CD4-positive, alpha-beta memory T cell (primary cell): ENCODE data around the gene JMJD4. TPM values are rescaled to one million over a fixed set of nuclear protein-coding genes. Genes with fewer than 3 reads are reported as not detected.

Experiments used
- CTCF ChIA-PET: fragments of 350-600 bp; sonication (Branson Sonifier 250); formaldehyde crosslinking; loops from one replicate; lab custom pipeline; 2021; ENCODE audit warnings: inconsistent platforms; ENCODE audit not compliant: partially characterized antibody; lab: Charles Lee
- POLR2A ChIA-PET: fragments of 350-600 bp; sonication (Branson Sonifier 250); formaldehyde crosslinking; loops from one replicate; lab custom pipeline; 2021; ENCODE audit not compliant: partially characterized antibody; lab: Charles Lee
- DNase-seq, 5 donors: peaks; one replicate each; pipeline versions ENCODE4 v3.0.0 to v3.0.0-alpha.2; 2020 to 2022; ENCODE audit warnings: mixed read lengths in 1 of 5
- H3K27ac ChIP-seq: one replicate; pipeline ENCODE4 v1.7.0; 2013; ENCODE audit warnings: low read depth, low read length
- H3K27me3 ChIP-seq: 2 replicates; pipeline ENCODE4 v1.7.0; 2013; ENCODE audit warnings: mild to moderate bottlenecking, low read length, moderate library complexity; ENCODE audit not compliant: insufficient read depth
- H3K36me3 ChIP-seq: 2 replicates; pipeline ENCODE4 v1.7.0; 2013; ENCODE audit warnings: mild to moderate bottlenecking, low read length, moderate library complexity; ENCODE audit not compliant: insufficient read depth
- H3K4me1 ChIP-seq: 2 replicates; pipeline ENCODE4 v1.7.0; 2013; ENCODE audit warnings: mild to moderate bottlenecking, low read length, moderate library complexity; ENCODE audit not compliant: insufficient read depth
- H3K4me3 ChIP-seq, 2 donors: one replicate each; pipeline ENCODE4 v1.7.0; 2013; ENCODE audit warnings: low read length in 2 of 2, mild to moderate bottlenecking in 1 of 2
- H3K9me3 ChIP-seq, 2 donors: one replicate each; pipeline ENCODE4 v1.7.0; 2013; ENCODE audit warnings: low read length in 2 of 2, control low read depth in 1 of 2; ENCODE audit not compliant: control insufficient read depth in 1 of 2
- H3K27ac Mint-ChIP-seq, 7 donors: one replicate each; pipeline ENCODE4 v1.8.0; 2020 to 2021; ENCODE audit warnings: mixed read lengths in 7 of 7, mild to moderate bottlenecking in 6 of 7, inconsistent platforms in 3 of 7, moderate library complexity in 3 of 7
- H3K27me3 Mint-ChIP-seq, 2 donors: one replicate each; pipeline ENCODE4 v1.8.0; 2020 to 2021; ENCODE audit warnings: mixed read lengths in 2 of 2
- H3K36me3 Mint-ChIP-seq, 2 donors: one replicate each; pipeline ENCODE4 v1.8.0; 2020 to 2021; ENCODE audit warnings: mixed read lengths in 2 of 2, inconsistent platforms in 1 of 2, mild to moderate bottlenecking in 1 of 2
- H3K4me1 Mint-ChIP-seq, 4 donors: one replicate each; pipeline ENCODE4 v1.8.0; 2020 to 2021; ENCODE audit warnings: mixed read lengths in 4 of 4, mild to moderate bottlenecking in 1 of 4
- H3K4me3 Mint-ChIP-seq, 8 donors: one replicate each; pipeline ENCODE4 v1.8.0; 2020 to 2021; ENCODE audit warnings: mixed read lengths in 8 of 8, mild to moderate bottlenecking in 7 of 8, moderate library complexity in 6 of 8, inconsistent platforms in 3 of 8
- H3K9me3 Mint-ChIP-seq, 8 donors: one replicate each; pipeline ENCODE4 v1.8.0; 2020 to 2021; ENCODE audit warnings: mixed read lengths in 8 of 8, mild to moderate bottlenecking in 5 of 8, inconsistent platforms in 3 of 8, moderate library complexity in 1 of 8
- intact Hi-C: fragments of 100-400 bp; cut with micrococcal nuclease; formaldehyde crosslinking; loops from one replicate; pipeline ENCODE4 v1.15.1; 2023
- polyA plus RNA-seq, 2 donors: library from polyadenylated mRNA; unstranded; fragments of 300-500 nt; fragmentation: Illumina TruSeq; gene quantifications; one replicate each; pipeline ENCODE4 v1.2.3, GENCODE V29; 2021
- total RNA-seq, 2 experiments: library from RNA; stranded (reverse); gene quantifications; one replicate each; pipeline ENCODE4 v1.2.3, GENCODE V29; 2021

JMJD4 gene
- total and polyA plus RNA-seq, 4 experiments from 2014 or later, result 22.6 to 34.1 (median 29.7) TPM

- H3K27ac Mint-ChIP-seq, result peak overlapping the region in 6 of 7 donors; percentile 29 to 90 (median 76)
- H3K36me3 ChIP-seq, result peaks cover 16% of the 10 kb centered on the region
- H3K4me1 Mint-ChIP-seq, result peaks cover 49 to 80% (median 61%) of the 10 kb centered on the region in 4 donors
- H3K9me3 Mint-ChIP-seq, result no peaks in the 10 kb centered on the region
- H3K4me1 ChIP-seq, result peaks cover 69% of the 10 kb centered on the region
- H3K27ac ChIP-seq, result no peak overlapping the region
- no peak for DNase-seq
- POLR2A ChIA-PET, result no interaction called here
- H3K27me3 ChIP-seq, result no peaks in the 10 kb centered on the region
- intact Hi-C loops, result loop anchor here (5.0 to 10.0 kb wide), 3 partner anchors 87 to 404 kb away; partner anchors contain the start of genes ARF1 and IBA57
- no peak overlapping the region for H3K4me3 ChIP-seq
- H3K9me3 ChIP-seq, result no peaks in the 10 kb centered on the region
- no peaks in the 10 kb centered on the region for H3K27me3 Mint-ChIP-seq
- H3K36me3 Mint-ChIP-seq, result peaks cover 28 to 35% of the 10 kb centered on the region in 2 donors
- CTCF ChIA-PET, result interaction anchor here (1.3 to 8.1 kb wide), 3 partner anchors 14 to 189 kb away, joined by 3 to 206 read pairs (median 18); partner anchors contain the start of gene WNT9A
- H3K4me3 Mint-ChIP-seq, result peak overlapping the region in 2 of 8 donors; percentile 2 to 73
Measured at GRCh38 chr1:227760377-227760776, 25.3 kb upstream of the JMJD4 start.

- Histone ChIP-seq H3K27me3 (no peaks in the 10 kb centered on the region), H3K27ac (no peak overlapping the region), H3K36me3 (peaks cover 16% of the 10 kb centered on the region), H3K4me3 (no peak overlapping the region), H3K9me3 (no peaks in the 10 kb centered on the region), H3K4me1 (peaks cover 62% of the 10 kb centered on the region)
- DNase-seq, result no peak
- H3K27me3 Mint-ChIP-seq, result no peaks in the 10 kb centered on the region
- peaks cover 28 to 35% of the 10 kb centered on the region in 2 donors for H3K36me3 Mint-ChIP-seq
- H3K27ac Mint-ChIP-seq, result peak overlapping the region in 5 of 7 donors; percentile 15 to 82 (median 61)
- ChIA-PET POLR2A (interaction anchor here (1.2 kb wide), 1 partner anchor 194 kb away, joined by 3 read pairs; no protein-coding TSS in a partner anchor), CTCF (interaction anchor here (1.3 to 8.1 kb wide), 2 partner anchors 14 to 190 kb away, joined by 3 to 206 read pairs; partner anchors contain the start of gene WNT9A)
- no peaks in the 10 kb centered on the region for H3K9me3 Mint-ChIP-seq
- intact Hi-C loops, result loop anchor here (5.0 to 10.0 kb wide), 3 partner anchors 88 to 405 kb away; partner anchors contain the start of genes ARF1 and IBA57
- H3K4me3 Mint-ChIP-seq, result peak overlapping the region in 1 of 8 donors; percentile 13
- H3K4me1 Mint-ChIP-seq, result peaks cover 42 to 73% (median 56%) of the 10 kb centered on the region in 4 donors
Measured at GRCh38 chr1:227759341-227760300, 24.5 kb upstream of the JMJD4 start.

- CTCF ChIA-PET, result interaction anchor here (1.0 kb wide), 1 partner anchor 195 kb away, joined by 3 read pairs; no protein-coding TSS in a partner anchor
Measured at GRCh38 chr1:227758366-227758765, 23.3 kb upstream of the JMJD4 start.

GRCh38 chr1:227757781-227758180, 22.7 kb upstream of the JMJD4 start:
- Mint-ChIP-seq H3K4me1 (peaks cover 29 to 67% (median 45%) of the 10 kb centered on the region in 4 donors), H3K4me3 (no peak overlapping the region)
- POLR2A ChIA-PET, result interaction anchor here (1.1 kb wide), 1 partner anchor 23 kb away, joined by 4 read pairs; the partner anchor contains the start of genes JMJD4 and SNAP47

More at GRCh38 chr1:227758366-227758765, 23.3 kb upstream of the JMJD4 start:
- Mint-ChIP-seq H3K9me3 (no peaks in the 10 kb centered on the region), H3K36me3 (peaks cover 33 to 35% of the 10 kb centered on the region in 2 donors), H3K27me3 (no peaks in the 10 kb centered on the region), H3K27ac (peak overlapping the region; percentile 40 to 84 (median 62)), H3K4me1 (peaks cover 33 to 70% (median 50%) of the 10 kb centered on the region in 4 donors), H3K4me3 (peak overlapping the region in 4 of 8 donors; percentile 31 to 62 (median 58))
- no peak overlapping the region for H3K4me3 ChIP-seq
- DNase-seq, result no peak
- no peak overlapping the region for H3K27ac ChIP-seq
- H3K9me3 ChIP-seq, result no peaks in the 10 kb centered on the region
- peaks cover 56% of the 10 kb centered on the region for H3K4me1 ChIP-seq
- POLR2A ChIA-PET, result interaction anchor here (0.8 to 1.2 kb wide), 3 partner anchors 23 to 195 kb away, joined by 3 to 4 read pairs (median 3); partner anchors contain the start of genes JMJD4 and SNAP47
- no peaks in the 10 kb centered on the region for H3K27me3 ChIP-seq
- intact Hi-C loops, result no loop called here
- H3K36me3 ChIP-seq, result peaks cover 16% of the 10 kb centered on the region

GRCh38 chr1:227756172-227756959, 21.3 kb upstream of the JMJD4 start:
- CTCF ChIA-PET, result no interaction called here
- DNase-seq, result peak in 1 of 5 donors; percentile 24
- H3K27ac Mint-ChIP-seq, result peak overlapping the region in 2 of 7 donors; percentile 24 to 29
- Histone ChIP-seq H3K27me3 (no peaks in the 10 kb centered on the region), H3K9me3 (no peaks in the 10 kb centered on the region), H3K4me1 (peaks cover 36% of the 10 kb centered on the region), H3K27ac (no peak overlapping the region), H3K4me3 (no peak overlapping the region), H3K36me3 (peaks cover 16% of the 10 kb centered on the region)
- peaks cover 18 to 63% (median 35%) of the 10 kb centered on the region in 4 donors for H3K4me1 Mint-ChIP-seq
- no peaks in the 10 kb centered on the region for H3K9me3 Mint-ChIP-seq
- H3K4me3 Mint-ChIP-seq, result no peak overlapping the region
- H3K27me3 Mint-ChIP-seq, result no peaks in the 10 kb centered on the region
- POLR2A ChIA-PET, result no interaction called here
- H3K36me3 Mint-ChIP-seq, result peaks cover 36 to 38% of the 10 kb centered on the region in 2 donors
- intact Hi-C loops, result no loop called here

More at GRCh38 chr1:227757781-227758180, 22.7 kb upstream of the JMJD4 start:
- intact Hi-C loops, result no loop called here
- H3K27me3 Mint-ChIP-seq, result no peaks in the 10 kb centered on the region
- DNase-seq, result no peak
- H3K36me3 Mint-ChIP-seq, result peaks cover 35 to 36% of the 10 kb centered on the region in 2 donors
- CTCF ChIA-PET, result interaction anchor here (1.0 kb wide), 1 partner anchor 196 kb away, joined by 3 read pairs; no protein-coding TSS in a partner anchor
- no peak overlapping the region for H3K4me3 ChIP-seq
- peaks cover 50% of the 10 kb centered on the region for H3K4me1 ChIP-seq
- no peaks in the 10 kb centered on the region for H3K27me3 ChIP-seq
- H3K36me3 ChIP-seq, result peaks cover 16% of the 10 kb centered on the region
- H3K27ac ChIP-seq, result no peak overlapping the region
- H3K27ac Mint-ChIP-seq, result peak overlapping the region in 1 of 7 donors; percentile 62
- H3K9me3 Mint-ChIP-seq, result no peaks in the 10 kb centered on the region
- H3K9me3 ChIP-seq, result no peaks in the 10 kb centered on the region

- no peak overlapping the region for H3K27ac Mint-ChIP-seq
- intact Hi-C loops, result no loop called here
Measured at GRCh38 chr1:227754958-227755357, 19.9 kb upstream of the JMJD4 start.

More at GRCh38 chr1:227754958-227755357, 19.9 kb upstream of the JMJD4 start:
- H3K4me3 Mint-ChIP-seq, result no peak overlapping the region
- peaks cover 30 to 44% of the 10 kb centered on the region in 2 donors for H3K36me3 Mint-ChIP-seq
- peaks cover 24% of the 10 kb centered on the region for H3K4me1 ChIP-seq
- no peaks in the 10 kb centered on the region for H3K27me3 ChIP-seq
- CTCF ChIA-PET, result no interaction called here
- peaks cover 13 to 55% (median 27%) of the 10 kb centered on the region in 4 donors for H3K4me1 Mint-ChIP-seq
- H3K36me3 ChIP-seq, result peaks cover 21% of the 10 kb centered on the region
- H3K9me3 ChIP-seq, result no peaks in the 10 kb centered on the region
- POLR2A ChIA-PET, result no interaction called here
- no peaks in the 10 kb centered on the region for H3K27me3 Mint-ChIP-seq
- H3K9me3 Mint-ChIP-seq, result no peaks in the 10 kb centered on the region
- no peak overlapping the region for H3K4me3 ChIP-seq
- no peak for DNase-seq
- H3K27ac ChIP-seq, result no peak overlapping the region
